Measurements from ENCODE around the gene IQGAP2. TPM values are rescaled to one million over a fixed set of nuclear protein-coding genes. Genes with fewer than 3 reads are reported as not detected.

Gene IQGAP2
- total and polyA plus RNA-seq, 2 donors (not counting 1 experiment from before 2014, with no cell fraction given): 8.1 to 15.0 TPM

GRCh38 chr5:76547891-76548524, 144.9 kb downstream of the IQGAP2 start:
- Histone ChIP-seq H3K4me2 (replicated peaks; ENCODE audit: low read depth, low read length, poor library complexity, severe bottlenecking) (peak overlapping the region; percentile 65), H3K36me3 (replicated peaks in 1 of 2; ENCODE audit: control extremely low read depth in 1 of 2, control insufficient read depth in 1 of 2, extremely low read depth in 1 of 2, insufficient read depth in 2 of 2, low read length in 1 of 2) (no peaks in the 10 kb centered on the region), H3K27me3 (replicated peaks in 1 of 4; ENCODE audit: control extremely low read depth in 1 of 4, control insufficient read depth in 3 of 4, insufficient read depth in 4 of 4, low read length in 3 of 4) (no peaks in the 10 kb centered on the region), H3K4me3 (ENCODE audit: control extremely low read depth in 1 of 5, extremely low read depth in 1 of 5, insufficient read depth in 1 of 5, low read depth in 2 of 5, low read length in 4 of 5) (peak overlapping the region in 3 of 5 experiments; percentile 32 to 47 (median 40)), H3K9ac (ENCODE audit: low read length) (peak overlapping the region; percentile 57), H4K20me1 (ENCODE audit: control insufficient read depth, insufficient read depth, low read length, poor library complexity, severe bottlenecking) (no peaks in the 10 kb centered on the region), H3K27ac (ENCODE audit: low read length in 2 of 2) (peak overlapping the region; percentile 67 to 71), H3K79me2 (ENCODE audit: control insufficient read depth, insufficient read depth, low read length) (peaks cover 2% of the 10 kb centered on the region), H3K9me3 (ENCODE audit: control extremely low read depth in 1 of 3, control insufficient read depth in 2 of 3, insufficient read depth in 1 of 3, low read length in 2 of 3) (no peaks in the 10 kb centered on the region), H3K4me1 (ENCODE audit: control insufficient read depth in 2 of 2, insufficient read depth in 2 of 2, low read length in 2 of 2) (peaks cover 37 to 41% of the 10 kb centered on the region in 2 donors), H2AFZ (ENCODE audit: insufficient read depth, low read depth, low read length, poor library complexity, severe bottlenecking) (peak overlapping the region; percentile 61)
- POLR2A ChIA-PET: no interaction called here
- ATAC-seq (ENCODE audit: low read depth) (no peak), DNase-seq (no peak)
- Mint-ChIP-seq H3K4me3 (peak overlapping the region; percentile 82), H3K4me1 (peaks cover 44% of the 10 kb centered on the region), H3K27ac (peak overlapping the region; percentile 92), H3K9me3 (ENCODE audit: insufficient read depth) (no peaks in the 10 kb centered on the region), H3K27me3 (no peaks in the 10 kb centered on the region)
- intact Hi-C loops (cut with micrococcal nuclease): loop anchor here (2.0 to 10.0 kb wide), 2 partner anchors 145 to 213 kb away; partner anchors contain the start of gene IQGAP2
- 100% methylated on average over 1 of the region's 3 CpGs for WGBS (ENCODE audit: insufficient coverage)
- CTCF ChIA-PET: interaction anchor here (1.0 to 1.8 kb wide), 3 partner anchors 26 to 256 kb away, joined by 3 to 11 read pairs (median 3); no protein-coding TSS in a partner anchor
- TF ChIP-seq CTCF (IDR thresholded peaks at IDR 0.05) (no peak), EZH2 (IDR thresholded peaks at IDR 0.05; ENCODE audit: borderline replicate concordance, insufficient read depth, low read depth, low read length, poor library complexity, severe bottlenecking) (no peak)
